HG03521 (cell line): ENCODE measurements around the gene MAPK10.
"Not testable (repeated sequence)": the region's sequence is repeated elsewhere in the genome, so short reads cannot be mapped to it uniquely, and the experiment has no call there.

Experiments
- ATAC-seq: cut with Tn5 transposase; IDR thresholded peaks from one replicate; pipeline ENCODE4 v1.9.1; 2021; ENCODE audit warnings: mild to moderate bottlenecking, moderate library complexity; ENCODE audit not compliant: unreplicated experiment

The MAPK10 gene

DNA sequence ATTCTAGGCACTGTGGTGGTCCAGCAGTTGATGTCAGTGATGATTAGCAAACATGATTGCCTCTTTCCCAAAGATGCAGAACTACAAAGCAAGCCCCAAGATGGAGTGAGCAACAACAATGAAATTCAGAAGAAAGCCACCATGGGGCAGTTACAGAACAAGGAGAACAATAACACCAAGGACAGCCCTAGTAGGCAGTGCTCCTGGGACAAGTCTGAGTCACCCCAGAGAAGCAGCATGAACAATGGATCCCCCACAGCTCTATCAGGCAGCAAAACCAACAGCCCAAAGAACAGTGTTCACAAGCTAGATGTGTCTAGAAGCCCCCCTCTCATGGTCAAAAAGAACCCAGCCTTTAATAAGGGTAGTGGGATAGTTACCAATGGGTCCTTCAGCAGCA lies 365.3 kb downstream of the MAPK10 start:
- no peak for ATAC-seq

DNA sequence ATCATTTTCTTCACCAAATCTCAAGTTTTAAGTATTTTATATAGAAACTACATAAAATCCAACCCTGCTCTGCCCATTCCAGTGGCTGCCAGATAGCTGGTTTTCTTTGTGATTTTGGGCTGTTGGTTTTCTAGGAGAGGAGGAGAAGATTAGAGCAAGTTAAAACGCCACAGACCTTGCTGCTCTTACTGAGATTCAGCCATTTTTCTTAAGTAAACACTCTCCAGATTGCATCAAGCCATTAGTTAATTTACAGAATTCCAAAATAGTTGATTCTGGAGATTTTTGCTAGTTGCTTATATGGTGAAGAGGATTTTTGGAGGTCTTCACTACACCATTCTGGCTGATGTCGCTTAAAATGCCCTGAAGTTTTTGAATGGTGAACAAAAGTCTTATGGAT lies 366.2 kb downstream of the MAPK10 start:
- no peak for ATAC-seq

DNA sequence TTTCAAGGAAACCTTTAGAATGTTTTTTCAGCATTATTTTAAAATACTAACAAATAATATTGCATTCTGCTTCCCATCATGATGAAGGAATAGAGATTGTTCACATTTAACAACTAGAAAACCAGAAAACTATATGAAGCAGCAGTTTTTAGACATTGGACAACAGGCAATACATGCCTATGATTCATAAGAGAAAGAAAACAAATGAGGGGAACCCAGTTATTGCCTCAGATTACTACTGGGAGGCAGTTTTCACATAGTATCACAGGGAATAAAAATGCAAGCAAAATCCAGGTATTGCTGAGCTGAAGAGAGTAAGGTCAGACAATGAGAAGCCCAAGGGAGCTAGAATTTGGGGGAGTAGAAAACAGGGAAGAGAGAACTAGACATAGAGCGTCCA lies 373.6 kb downstream of the MAPK10 start:
- ATAC-seq = no peak

DNA sequence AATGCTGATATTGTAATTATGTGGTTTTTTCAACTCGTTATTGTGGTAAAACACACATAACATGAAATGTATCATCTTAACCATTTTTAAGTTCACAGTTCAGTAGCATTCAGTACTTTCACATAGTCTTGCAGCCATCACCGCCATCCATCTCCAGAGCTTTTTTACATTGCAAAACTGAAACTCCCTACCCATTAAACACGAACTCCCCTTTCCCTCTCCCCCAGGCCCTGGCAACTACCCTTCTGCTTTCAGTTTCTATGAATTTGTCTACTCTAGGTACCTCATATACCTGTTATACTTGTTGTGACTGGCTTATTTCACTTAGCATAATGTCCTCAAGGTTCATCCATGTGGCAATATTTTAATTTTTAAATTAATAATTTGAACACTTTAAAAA lies 380.6 kb downstream of the MAPK10 start:
- ATAC-seq = peak; percentile 72

DNA sequence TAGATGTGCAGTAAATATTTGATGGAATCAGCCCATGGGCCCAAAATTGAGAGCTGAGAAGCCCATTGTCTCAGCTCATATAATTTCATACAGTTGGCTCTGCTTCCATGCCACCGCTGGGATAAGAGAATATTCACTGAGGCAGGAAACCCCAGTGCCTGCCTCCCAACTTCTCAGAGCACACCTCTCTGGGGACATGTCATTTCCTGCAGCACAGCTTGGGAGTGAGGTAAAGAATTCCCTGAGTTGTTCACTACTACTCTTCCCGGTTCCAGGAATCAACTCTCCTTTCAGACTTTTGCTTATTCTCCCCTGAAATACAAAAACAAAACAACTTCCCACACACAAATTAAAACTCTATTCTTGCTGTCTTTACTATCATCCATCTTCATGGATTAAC lies 389.3 kb downstream of the MAPK10 start:
- no peak for ATAC-seq

DNA sequence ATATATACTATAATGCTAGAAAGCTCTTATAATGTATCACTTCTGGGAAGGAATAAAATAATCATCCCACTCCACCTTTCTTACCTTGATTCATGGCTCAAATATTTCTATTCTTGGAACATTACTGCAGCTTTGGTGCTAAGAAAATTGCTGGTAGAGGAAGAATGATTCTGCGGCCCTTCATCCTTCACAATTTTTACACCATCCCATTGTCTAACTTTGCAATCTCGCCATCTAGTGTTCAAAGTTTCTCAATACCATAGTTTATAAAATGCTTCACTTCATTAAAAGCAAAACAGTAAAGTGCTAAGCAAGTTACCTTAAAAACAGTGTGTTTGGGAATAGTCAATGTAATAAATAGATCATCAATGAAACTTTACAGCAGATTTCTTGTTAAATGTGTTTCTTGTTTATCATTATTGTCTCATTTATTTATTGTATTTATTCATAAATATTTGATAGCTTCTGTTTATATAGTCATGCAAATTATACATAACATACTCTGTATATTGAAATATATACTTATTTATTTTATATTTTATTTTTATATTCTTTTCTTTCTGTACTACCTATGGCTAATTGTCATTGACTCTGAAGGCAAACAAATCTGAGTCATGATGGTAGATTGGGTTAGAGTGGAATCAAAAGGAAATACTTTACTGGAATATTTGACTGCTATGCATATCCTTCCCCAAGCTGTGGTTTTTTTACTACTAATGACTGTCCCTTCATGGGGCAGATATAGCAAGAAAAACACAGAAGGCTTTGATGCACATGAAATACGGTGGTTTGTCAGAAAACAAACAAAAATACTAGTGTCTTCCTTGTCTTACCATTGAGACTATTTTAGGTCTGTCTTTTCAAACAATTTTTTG lies 390.7 kb downstream of the MAPK10 start:
- no peak for ATAC-seq

DNA sequence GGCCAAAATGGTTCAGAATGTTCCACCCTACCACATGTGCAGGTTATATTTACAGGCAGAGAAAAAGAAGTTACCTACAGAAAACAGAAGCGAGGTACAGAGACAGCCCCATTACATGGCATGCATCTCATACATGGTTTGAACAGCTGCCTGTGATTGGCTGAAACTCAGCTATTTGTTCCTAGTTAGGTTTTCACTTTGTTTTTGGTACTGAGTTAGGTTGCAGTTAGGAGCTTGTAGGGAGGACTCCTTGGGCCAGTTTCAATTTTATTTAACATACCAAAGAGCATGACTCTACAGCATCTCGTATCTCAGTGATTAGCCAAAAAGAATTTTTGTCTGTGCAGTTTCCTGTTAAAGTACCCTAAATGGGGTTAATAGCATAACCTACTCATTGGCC lies 392.0 kb downstream of the MAPK10 start:
- ATAC-seq = no peak

DNA sequence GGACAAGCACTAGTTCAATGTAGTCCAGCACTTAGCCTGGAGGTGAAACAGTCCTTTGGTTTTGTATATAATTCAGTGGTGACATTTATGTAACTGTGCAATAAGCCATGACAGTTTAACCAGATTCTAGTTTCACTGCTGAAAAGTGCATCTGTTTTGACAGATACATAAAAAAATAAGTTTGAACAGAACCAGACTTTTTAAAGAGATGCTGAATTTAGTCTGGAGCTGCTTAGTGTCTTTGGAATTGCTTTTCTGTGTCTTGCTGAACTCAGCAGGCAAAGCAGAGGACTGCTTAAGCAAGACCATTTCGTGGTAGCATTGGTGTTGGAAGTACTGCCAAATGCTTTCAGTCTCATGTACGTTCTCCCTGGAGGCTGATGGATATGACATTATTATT lies 393.5 kb downstream of the MAPK10 start:
- no peak for ATAC-seq

DNA sequence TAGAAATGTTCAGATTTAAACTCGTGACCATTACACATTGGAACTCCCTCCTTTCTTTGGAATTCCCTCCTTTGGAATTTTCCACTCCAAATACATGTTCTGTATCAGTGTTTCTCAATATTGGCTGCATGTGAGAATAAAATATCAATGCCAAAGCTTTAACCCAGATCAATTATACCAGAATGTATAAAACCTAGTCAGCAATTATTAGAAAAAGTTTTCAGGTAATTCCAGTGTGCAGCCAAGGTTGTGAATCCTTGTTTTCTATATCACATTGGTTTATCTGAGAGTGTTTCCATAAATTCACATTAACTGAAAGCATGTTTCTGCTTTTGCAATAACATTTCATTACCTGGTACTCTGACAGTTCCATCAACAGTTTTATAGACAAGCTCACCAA lies 394.3 kb downstream of the MAPK10 start:
- ATAC-seq = no peak

DNA sequence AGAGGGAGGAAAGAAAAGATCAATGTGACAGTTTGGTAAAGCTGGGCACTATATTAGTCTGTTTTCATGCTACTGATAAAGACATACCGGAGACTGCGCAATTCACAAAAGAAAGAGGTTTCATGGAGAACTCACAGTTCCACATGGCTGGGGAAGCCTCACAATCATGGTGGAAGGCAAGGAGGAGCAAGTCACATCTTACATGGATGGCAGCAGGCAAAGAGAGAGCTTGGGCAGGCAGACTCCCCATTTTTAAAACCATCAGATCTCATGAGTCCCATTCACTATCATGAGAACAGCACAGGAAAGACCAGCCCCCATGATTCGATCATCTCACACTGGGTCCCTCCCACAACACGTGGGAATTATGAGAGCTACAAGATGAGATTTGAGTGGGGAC lies 394.8 kb downstream of the MAPK10 start:
- not testable (repeated sequence) for ATAC-seq

DNA sequence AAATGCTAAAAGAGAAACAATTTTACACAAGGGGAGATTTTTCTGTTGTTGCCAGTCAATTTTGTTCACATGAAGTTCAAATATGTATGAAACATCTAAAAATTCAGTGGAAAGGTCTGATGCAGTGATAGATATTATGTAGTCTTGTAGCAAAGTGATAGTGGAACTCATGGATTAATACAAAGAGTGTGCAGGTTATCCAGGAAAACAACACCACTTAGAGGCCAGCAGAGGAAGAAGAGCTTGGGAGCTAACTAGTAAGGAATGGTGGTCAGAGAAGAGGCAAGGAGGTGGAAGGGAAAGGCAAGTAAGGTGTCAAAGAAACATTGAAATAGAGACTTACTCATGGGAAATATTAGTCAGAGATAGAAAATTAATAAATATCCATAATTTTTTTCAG lies 395.6 kb downstream of the MAPK10 start:
- no peak for ATAC-seq

DNA sequence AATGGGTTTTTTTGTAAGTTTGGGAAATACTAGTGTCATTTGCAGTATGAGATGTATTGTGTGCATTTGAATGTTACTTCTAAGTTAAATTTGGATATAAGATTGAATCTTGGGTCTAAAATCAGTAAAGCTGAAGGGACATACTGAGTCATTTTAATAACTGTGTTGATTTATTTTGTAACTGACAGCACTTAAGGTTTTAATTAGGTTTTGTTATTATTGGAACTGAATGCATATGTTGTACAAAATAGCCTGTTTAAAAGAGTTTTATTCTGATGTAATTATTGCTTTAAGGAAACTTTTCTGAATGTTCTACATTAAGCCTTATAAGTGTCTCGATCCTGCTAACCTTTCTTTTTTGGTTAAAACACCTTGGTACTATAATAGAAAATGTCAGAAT lies 396.6 kb downstream of the MAPK10 start:
- no peak for ATAC-seq

DNA sequence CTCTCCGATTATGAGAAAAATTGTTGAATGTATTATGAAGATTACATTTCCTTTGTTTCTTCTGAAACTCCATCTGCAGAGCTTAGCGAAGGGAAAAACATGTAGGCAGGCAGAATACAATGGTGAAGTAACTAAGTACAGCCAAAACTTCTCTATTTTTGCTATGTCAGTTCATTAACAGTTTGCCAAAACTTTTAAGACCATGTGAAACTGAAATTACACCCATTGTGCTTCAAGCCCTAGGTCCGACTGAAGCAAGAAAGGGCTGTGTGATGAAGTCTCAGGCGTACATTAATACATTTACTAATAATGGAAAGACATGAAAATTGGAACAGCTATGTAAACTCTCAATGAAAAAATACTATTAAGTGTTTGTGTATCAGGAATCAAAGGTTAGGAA lies 398.0 kb downstream of the MAPK10 start:
- ATAC-seq = no peak

DNA sequence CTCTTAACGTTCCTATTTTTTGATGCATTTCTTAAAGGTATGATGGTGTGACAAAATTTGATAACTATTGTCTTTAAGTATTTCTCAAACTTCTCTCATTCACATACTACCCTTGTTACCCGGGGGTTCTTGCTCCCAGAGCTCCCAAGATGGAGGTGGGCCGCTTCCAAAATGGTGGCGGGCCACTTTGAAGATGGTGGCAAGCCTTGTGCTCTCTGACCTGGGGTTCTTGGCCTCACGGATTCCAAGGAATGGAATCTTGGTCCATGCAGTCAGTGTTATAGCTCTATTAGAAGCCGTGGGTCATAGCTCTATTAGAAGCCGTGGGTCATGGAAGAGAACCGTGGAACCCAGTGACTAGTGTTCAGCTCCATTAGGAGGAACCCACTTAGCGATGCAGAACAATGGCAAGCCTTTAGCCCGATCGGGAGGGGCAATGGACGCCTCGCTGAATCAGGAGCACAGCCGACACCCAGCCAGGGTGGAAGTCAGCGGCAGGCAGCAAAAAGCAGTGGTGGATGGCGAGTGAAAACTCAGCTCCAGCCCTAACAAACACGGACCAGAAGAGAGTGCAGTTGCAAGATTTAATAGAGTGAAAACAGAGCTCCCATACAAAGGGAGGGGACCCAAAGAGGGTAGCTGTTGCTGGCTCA lies 403.4 kb downstream of the MAPK10 start:
- no peak for ATAC-seq

DNA sequence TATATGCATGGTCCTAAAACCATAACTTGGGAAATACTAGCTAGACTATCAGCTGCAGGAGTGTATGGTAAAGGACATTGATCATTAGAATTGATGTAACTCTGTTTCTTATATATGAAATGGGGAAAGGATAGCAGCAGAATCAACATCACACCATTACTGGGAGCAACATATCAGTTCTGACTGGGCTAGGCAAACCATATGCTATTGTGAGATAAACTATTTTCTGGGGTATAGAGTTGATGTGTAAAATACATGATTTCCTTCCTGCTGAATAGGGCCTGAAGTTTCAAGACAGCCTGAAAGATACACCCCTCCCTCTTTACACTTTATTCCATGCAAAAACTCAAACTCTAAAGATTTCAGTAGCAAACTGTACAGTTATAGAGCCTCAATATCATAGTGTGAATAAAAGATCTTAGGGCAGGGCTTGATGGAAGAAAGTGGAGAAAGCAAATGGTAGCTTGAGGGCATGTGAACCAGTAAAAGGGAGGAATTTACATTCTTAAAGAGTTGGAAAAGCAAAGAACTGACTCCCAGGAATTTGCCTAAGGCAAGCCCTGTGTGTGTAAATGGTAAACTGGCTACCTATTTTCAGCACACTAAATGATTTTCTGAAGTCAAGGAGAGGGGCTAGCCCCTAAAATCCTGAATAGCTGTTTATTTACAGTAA lies 404.1 kb downstream of the MAPK10 start:
- no peak for ATAC-seq

DNA sequence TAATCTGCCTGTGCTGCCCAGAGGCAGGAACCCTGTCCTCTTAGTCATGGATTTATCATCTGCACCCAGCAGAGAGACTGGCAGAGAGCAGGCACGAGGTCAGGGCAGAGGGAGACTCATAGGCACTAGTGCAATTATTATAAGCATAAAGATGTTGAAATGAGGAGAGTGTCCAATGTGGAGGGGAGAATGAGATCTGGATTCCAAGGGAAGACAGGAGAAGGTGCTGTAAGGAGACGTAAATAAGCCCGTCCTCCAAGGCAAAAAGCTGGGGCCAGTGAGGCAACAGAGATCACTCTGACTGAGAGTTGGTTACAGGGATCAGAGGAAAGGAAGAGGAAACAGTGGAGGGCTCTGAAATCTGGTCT lies 406.2 kb downstream of the MAPK10 start:
- no peak for ATAC-seq

DNA sequence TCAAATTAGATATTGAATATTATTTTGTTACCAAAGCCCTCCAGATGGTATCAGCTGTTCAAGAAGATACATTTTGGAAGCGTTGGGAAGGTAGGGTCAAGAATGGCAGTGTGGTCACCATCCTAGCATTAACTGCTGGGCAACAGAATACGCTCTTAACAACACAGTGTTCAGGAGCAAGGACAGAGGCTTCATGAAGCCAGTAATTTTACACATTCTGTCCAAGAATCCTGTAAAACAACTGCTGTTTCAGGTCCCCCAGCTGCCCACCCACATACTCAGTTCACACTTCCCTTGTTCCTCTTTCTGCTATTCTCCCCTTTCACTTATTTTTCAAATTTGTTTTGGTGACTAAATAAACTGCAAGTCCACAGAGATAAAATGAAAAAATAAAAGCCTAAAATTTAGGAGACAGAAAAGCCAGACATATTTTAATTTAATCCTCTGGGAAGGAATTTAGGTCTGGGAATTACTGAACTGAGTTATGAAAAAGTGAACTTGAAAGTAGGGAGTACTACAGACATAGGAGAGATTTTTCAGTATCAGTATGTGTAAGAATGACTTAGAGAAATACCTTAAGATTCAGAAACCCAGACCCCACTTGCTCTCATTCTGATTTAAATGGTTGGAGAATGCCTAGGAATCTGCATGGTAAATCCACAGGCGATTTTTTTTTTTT lies 406.7 kb downstream of the MAPK10 start:
- no peak for ATAC-seq

DNA sequence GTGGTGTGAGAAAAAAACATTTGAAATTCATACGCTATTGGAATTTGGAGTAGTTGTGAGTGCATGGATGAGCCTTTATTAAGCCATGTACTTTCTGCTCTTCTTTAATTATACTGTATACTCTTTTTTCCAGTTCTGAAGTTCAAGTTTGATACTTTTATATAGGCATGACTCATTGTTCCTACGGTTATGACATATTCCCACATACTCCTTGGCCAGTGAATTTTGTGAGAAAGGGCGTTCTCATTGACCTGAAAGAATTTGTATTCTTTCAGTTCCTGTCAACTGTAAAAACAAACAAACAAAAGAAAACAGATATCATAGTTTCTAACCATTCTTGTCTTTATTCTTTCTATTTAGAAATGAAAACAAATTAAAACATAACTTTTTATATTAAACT lies 407.3 kb downstream of the MAPK10 start:
- ATAC-seq = no peak

DNA sequence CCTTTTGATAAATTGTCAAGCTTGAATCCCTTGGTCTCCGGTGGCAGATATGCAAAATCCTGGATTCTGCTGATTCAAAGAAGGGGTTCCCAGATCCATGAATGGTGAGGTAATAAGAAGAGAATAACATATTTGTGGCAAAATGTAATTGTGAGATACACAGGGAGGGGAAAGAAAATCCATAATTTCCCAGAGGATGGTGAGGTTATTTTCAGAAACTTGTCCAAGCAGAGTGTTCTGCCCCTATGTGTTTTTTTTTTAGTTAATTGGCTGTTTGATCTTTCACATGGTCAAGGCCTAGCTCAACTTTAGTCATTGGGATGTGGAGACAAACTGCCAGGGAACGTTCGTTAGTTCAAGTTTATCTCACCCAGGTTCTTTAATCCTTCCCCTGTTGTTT lies 408.8 kb downstream of the MAPK10 start:
- no peak for ATAC-seq

DNA sequence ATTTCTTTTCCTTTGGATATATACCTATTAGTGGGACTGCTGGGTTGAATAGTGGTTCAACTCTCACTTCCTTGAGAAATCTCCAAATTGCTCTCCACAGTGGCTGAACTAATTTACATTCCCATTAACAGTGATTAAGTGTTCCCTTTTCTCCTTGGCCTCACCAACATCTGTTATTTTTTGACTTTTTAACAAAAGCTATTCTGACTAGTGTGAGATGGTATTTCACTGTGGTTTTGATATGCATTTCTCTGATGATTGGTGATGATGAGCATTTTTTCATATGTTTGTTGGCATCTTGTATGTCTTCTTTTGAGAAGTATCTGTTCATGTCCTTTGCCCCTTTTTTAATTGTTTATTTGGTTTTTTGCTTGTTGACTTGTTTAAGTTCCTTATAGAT lies 413.0 kb downstream of the MAPK10 start:
- ATAC-seq = no peak

DNA sequence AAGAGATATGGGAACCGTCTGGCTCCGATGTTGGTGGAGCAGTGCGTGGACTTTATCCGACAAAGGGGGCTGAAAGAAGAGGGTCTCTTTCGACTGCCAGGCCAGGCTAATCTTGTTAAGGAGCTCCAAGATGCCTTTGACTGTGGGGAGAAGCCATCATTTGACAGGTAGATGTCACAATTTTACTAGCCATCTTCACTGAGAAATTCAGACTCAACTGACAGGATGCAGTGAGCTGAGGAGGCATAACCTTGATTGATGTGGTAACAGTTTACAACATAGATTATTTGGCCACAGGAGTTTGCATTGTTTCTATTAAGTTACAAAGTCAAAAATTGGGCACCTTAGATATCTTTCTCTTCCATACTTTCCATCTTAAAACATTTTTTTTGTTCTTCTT lies 417.7 kb downstream of the MAPK10 start:
- ATAC-seq = no peak

DNA sequence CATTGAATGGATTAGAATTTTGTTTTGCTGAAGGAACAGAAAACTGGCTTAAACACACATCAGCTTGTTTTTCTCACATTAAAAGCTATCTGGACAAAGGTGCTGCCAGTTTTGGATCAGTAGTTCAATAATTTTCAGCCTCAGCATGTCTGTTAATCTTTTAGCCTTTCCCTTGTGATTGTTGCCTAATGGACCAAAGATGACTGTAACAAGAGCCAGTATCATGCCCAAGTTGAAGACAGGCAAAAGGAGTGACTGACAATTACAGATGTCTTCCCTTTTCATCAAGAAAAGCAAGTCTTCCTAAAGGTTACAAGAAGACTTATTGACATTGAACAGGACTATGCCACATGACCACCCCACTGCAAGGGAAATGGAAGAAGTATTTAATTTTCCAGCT lies 419.7 kb downstream of the MAPK10 start:
- no peak for ATAC-seq
